ENCODE measurements around the gene ERC2.
"Not testable (repeated sequence)": the region's sequence is repeated elsewhere in the genome, so short reads cannot be mapped to it uniquely, and the experiment has no call there.

ERC2 gene

GRCh38 chr3:55860049-55860721 lies 608.1 kb downstream of the ERC2 start:
- DNase-seq: no peak

- DNase-seq: no peak
These were observed 609.0 kb downstream of the ERC2 start for GRCh38 chr3:55859305-55859704.

- DNase-seq: no peak
These were observed 609.5 kb downstream of the ERC2 start for GRCh38 chr3:55858727-55859126.

- DNase-seq: no peak
These were observed 610.0 kb downstream of the ERC2 start for GRCh38 chr3:55858302-55858701.

GRCh38 chr3:55857633-55858032 lies 610.6 kb downstream of the ERC2 start:
- DNase-seq: no peak

GRCh38 chr3:55855311-55855710 lies 613.0 kb downstream of the ERC2 start:
- no peak for DNase-seq

- DNase-seq: no peak
These were observed 613.8 kb downstream of the ERC2 start for GRCh38 chr3:55854494-55854893.

- no peak for DNase-seq
These were observed 615.9 kb downstream of the ERC2 start for GRCh38 chr3:55852326-55852725.

GRCh38 chr3:55842204-55842603 lies 626.1 kb downstream of the ERC2 start:
- no peak for DNase-seq

- DNase-seq: not testable (repeated sequence)
These were observed 636.4 kb downstream of the ERC2 start for GRCh38 chr3:55831876-55832275.

GRCh38 chr3:55828712-55829111 lies 639.6 kb downstream of the ERC2 start:
- no peak for DNase-seq

- no peak for DNase-seq
These were observed 640.5 kb downstream of the ERC2 start for GRCh38 chr3:55827786-55828185.

GRCh38 chr3:55826731-55827496 lies 641.4 kb downstream of the ERC2 start:
- no peak for DNase-seq

- DNase-seq: no peak
These were observed 642.2 kb downstream of the ERC2 start for GRCh38 chr3:55826097-55826496.

GRCh38 chr3:55824406-55824805 lies 643.9 kb downstream of the ERC2 start:
- no peak for DNase-seq

GRCh38 chr3:55823829-55824228 lies 644.4 kb downstream of the ERC2 start:
- no peak for DNase-seq

- no peak for DNase-seq
These were observed 645.3 kb downstream of the ERC2 start for GRCh38 chr3:55823001-55823400.

- DNase-seq: no peak
These were observed 649.3 kb downstream of the ERC2 start for GRCh38 chr3:55819005-55819404.

GRCh38 chr3:55818485-55818884 lies 649.8 kb downstream of the ERC2 start:
- DNase-seq: no peak

- DNase-seq: no peak
These were observed 651.3 kb downstream of the ERC2 start for GRCh38 chr3:55816794-55817576.

GRCh38 chr3:55815262-55815661 lies 653.0 kb downstream of the ERC2 start:
- no peak for DNase-seq

- no peak for DNase-seq
These were observed 654.8 kb downstream of the ERC2 start for GRCh38 chr3:55813268-55814097.
